ENCODE results near the gene DNAH10. TPM values are rescaled to one million over a fixed set of nuclear protein-coding genes. Genes with fewer than 3 reads are reported as not detected.

The DNAH10 gene
- total RNA-seq, result 0.73 and 2.7 TPM in 2 replicates

GRCh38 chr12:123761841-123762714, at the start of gene DNAH10:
TSS of gene DNAH10 (plus strand) at chr12:123762301. CDS start at chr12:123762337, 36 bp downstream.

GRCh38 chr12:123972457-123973401, 210.6 kb downstream of the DNAH10 start, which contains the start of the genes CCDC92 and ZNF664:
TSS of gene CCDC92 (minus strand) at chr12:123972831. CDS start at chr12:123944305, 28,526 bp downstream.
TSS of gene ZNF664 (plus strand) at chr12:123973215. CDS start at chr12:124012145, 38,930 bp downstream.

Small RNAs within 50 kb of the gene (small RNA-seq; reads per million reads assigned to genes)
- gene AC068790.4 (not detected), gene AC068790.6 (0.08 reads per million)

Other genes with a start within 250 kb of the DNAH10 start
- 11.7 and 11.8 TPM in 2 replicates for gene RILPL1, start 228.6 kb upstream of the DNAH10 start, total RNA-seq
- 317 and 351 TPM in 2 replicates for gene TMED2, start 177.7 kb upstream of the DNAH10 start, total RNA-seq
- gene DDX55, start 160.2 kb upstream of the DNAH10 start, total RNA-seq, result 18.4 and 30.5 TPM in 2 replicates
- gene EIF2B1, start 128.6 kb upstream of the DNAH10 start, total RNA-seq, result 31.2 and 36.0 TPM in 2 replicates
- 52.4 and 66.9 TPM in 2 replicates for gene GTF2H3, start 128.5 kb upstream of the DNAH10 start, total RNA-seq
- gene TCTN2, start 91.2 kb upstream of the DNAH10 start, total RNA-seq, result 12.5 and 13.6 TPM in 2 replicates
- 19.1 and 34.8 TPM in 2 replicates for gene ATP6V0A2, start 49.9 kb upstream of the DNAH10 start, total RNA-seq
- 7.8 and 8.8 TPM in 2 replicates for gene CCDC92, start 210.5 kb downstream of the DNAH10 start, total RNA-seq
- gene ZNF664, start 210.9 kb downstream of the DNAH10 start, total RNA-seq, result 43.4 and 49.3 TPM in 2 replicates